ENCODE measurements around the gene GLA. TPM values are rescaled to one million over a fixed set of nuclear protein-coding genes. Genes with fewer than 3 reads are reported as not detected.
A peak's percentile ranks its signal among the peaks of the same experiment; 100 is the strongest.

GLA gene
- total and polyA plus RNA-seq, 2 of the 8 experiments (the other 6 are each of a cell fraction or from before 2014, with no cell fraction given) = 33.6 to 47.3 TPM

GRCh38 chrX:101417981-101418841, 10.5 kb upstream of the GLA start:
- peak overlapping the region; percentile 15 for H2AFZ ChIP-seq (ENCODE audit: low read length)
- ChIA-PET POLR2A (ENCODE audit: partially characterized antibody) (interaction anchor here (0.9 to 5.4 kb wide), 7 partner anchors 20 to 242 kb away, joined by 3 to 36 read pairs (median 3); partner anchors contain the start of genes ARMCX1, ARMCX2 and RPL36A), CTCF (ENCODE audit: partially characterized antibody) (interaction anchor here (0.6 to 1.3 kb wide), 4 partner anchors 15 to 134 kb away, joined by 3 to 4 read pairs (median 4); no protein-coding TSS in a partner anchor)
- no peaks in the 10 kb centered on the region for H3K79me2 ChIP-seq (ENCODE audit: control insufficient read depth in 1 of 2, insufficient read depth in 2 of 2, low read length in 2 of 2)
- H2BK20ac ChIP-seq (ENCODE audit: low read length) = no peak overlapping the region
- no peak overlapping the region for H3K23ac ChIP-seq (ENCODE audit: insufficient read length)
- H4K91ac ChIP-seq (replicated peaks; ENCODE audit: insufficient read length, low read length) = no peak overlapping the region
- peak overlapping the region; percentile 32 for H3K18ac ChIP-seq (ENCODE audit: extremely low read depth, low read length)
- H3K4ac ChIP-seq (replicated peaks; ENCODE audit: insufficient read length, low read depth, low read length) = no peak overlapping the region
- peak overlapping the region; percentile 91 for H4K5ac ChIP-seq (ENCODE audit: insufficient read length, low read depth, low read length)
- H3K14ac ChIP-seq (ENCODE audit: insufficient read length) = no peak overlapping the region
- FAIRE-seq = no peak
- WGBS, 2 experiments (ENCODE audit: extremely low coverage in 1 of 2, insufficient coverage in 1 of 2, insufficient read length in 1 of 2, insufficient replicate concordance in 2 of 2, low coverage in 1 of 2, low lambda C conversion rate in 2 of 2, missing lambda C conversion rate in 1 of 2) = 5% methylated on average over 11 of the region's 56 CpGs; no CpG with 5 or more reads in 1 of the 2 experiments
- H2BK5ac ChIP-seq (ENCODE audit: low read depth, low read length) = peak overlapping the region; percentile 88; the same call in 1 of the 2 replicates
- H2BK15ac ChIP-seq (ENCODE audit: low read length) = no peak overlapping the region
- H3K27me3 ChIP-seq (replicated peaks in 1 of 4; ENCODE audit: control insufficient read depth in 3 of 4, extremely low read depth in 1 of 4, insufficient read depth in 3 of 4, low read length in 3 of 4) = no peaks in the 10 kb centered on the region
- peak overlapping the region; percentile 76 to 97 (median 84) for H3K9ac ChIP-seq (replicated peaks in 1 of 4; ENCODE audit: extremely low read depth in 1 of 4, low read depth in 3 of 4, low read length in 3 of 4)
- H3K23me2 ChIP-seq (ENCODE audit: low read depth, low read length) = peaks cover 3% of the 10 kb centered on the region; the same call in 1 of the 2 replicates
- peak in 1 of 2 experiments; percentile 72 for DNase-seq (ENCODE audit: low read depth in 1 of 2, low spot score in 2 of 2)
- H3K9me3 ChIP-seq (ENCODE audit: insufficient read depth in 2 of 2, low read depth in 1 of 2, low read length in 1 of 2) = no peaks in the 10 kb centered on the region
- H2AK5ac ChIP-seq (ENCODE audit: low read depth, low read length) = no peak overlapping the region
- H3K56ac ChIP-seq (replicated peaks; ENCODE audit: insufficient read length, low read depth, low read length) = no peak overlapping the region
- 0 out of 2 replicates have a peak overlapping the region, but pooled peaks have one; percentile 60 for H2BK12ac ChIP-seq (ENCODE audit: low read depth, low read length)
- H4K20me1 ChIP-seq (replicated peaks in 1 of 2; ENCODE audit: control insufficient read depth in 1 of 2, insufficient read depth in 2 of 2, low read length in 2 of 2) = no peaks in the 10 kb centered on the region
- H3K4me2 ChIP-seq (ENCODE audit: insufficient read depth in 1 of 2, low read depth in 2 of 2, low read length in 2 of 2) = peak overlapping the region; percentile 78 to 81
- H3K79me1 ChIP-seq (ENCODE audit: low read depth, low read length) = no peaks in the 10 kb centered on the region
- H2BK120ac ChIP-seq (replicated peaks; ENCODE audit: low read depth, low read length) = no peak overlapping the region
- peak overlapping the region; percentile 86 for H3K27ac ChIP-seq (ENCODE audit: low read depth, low read length)
- peak overlapping the region; percentile 52 to 73 (median 60) for H3K4me3 ChIP-seq (ENCODE audit: extremely low read depth in 1 of 4, insufficient read depth in 2 of 4, low read depth in 3 of 4, low read length in 4 of 4)
- peaks cover 0 to 3% (median 1%) of the 10 kb centered on the region in 4 experiments; a peak in 3 of 7 replicates for H3K4me1 ChIP-seq (replicated peaks in 1 of 4; ENCODE audit: control insufficient read depth in 3 of 4, insufficient read depth in 4 of 4, low read length in 3 of 4)
- H4K8ac ChIP-seq (ENCODE audit: extremely low read depth, insufficient read depth, low read length) = peak overlapping the region; percentile 94
- peaks cover 0 to 6% (median 0%) of the 10 kb centered on the region in 4 experiments; a peak in 2 of 8 replicates for H3K36me3 ChIP-seq (ENCODE audit: control insufficient read depth in 2 of 4, insufficient read depth in 4 of 4, low read length in 3 of 4)
- no peak for TF ChIP-seq ZNF274 (IDR thresholded peaks at IDR 0.05; ENCODE audit: borderline replicate concordance, extremely low read depth, low read length)
- peak; percentile 69 to 78 for TF ChIP-seq POLR2A (IDR thresholded peaks at IDR 0.05; ENCODE audit: control extremely low read depth in 1 of 2, low read depth in 2 of 2, low read length in 2 of 2)
- no peak for TF ChIP-seq GABPA (IDR thresholded peaks at IDR 0.05; ENCODE audit: borderline replicate concordance, insufficient read depth, low read length)
- no peak for TF ChIP-seq NRF1 (IDR thresholded peaks at IDR 0.05; ENCODE audit: low read depth, low read length)
- peak; percentile 64; the same call in 1 of the 2 replicates for TF ChIP-seq PHF8 (conservative IDR thresholded peaks at IDR 0.05; ENCODE audit: low read depth, low read length)
- peak; percentile 87 for TF ChIP-seq YY1 (IDR thresholded peaks at IDR 0.05; ENCODE audit: low read depth, low read length)
- TF ChIP-seq ATF2 (IDR thresholded peaks at IDR 0.05; ENCODE audit: low read length) = no peak
- TF ChIP-seq TAF1 (IDR thresholded peaks at IDR 0.05; ENCODE audit: low read depth, low read length) = peak; percentile 77
- no peak for TF ChIP-seq SP1 (IDR thresholded peaks at IDR 0.05; ENCODE audit: low read depth, low read length)
